Endothelial cell of umbilical vein (primary cell): ENCODE data around the gene LTBP1. TPM values are rescaled to one million over a fixed set of nuclear protein-coding genes. Genes with fewer than 3 reads are reported as not detected.

Source experiments
- BruUV-seq: library from RNA; stranded (reverse); fragments of 400-500 nt; replicated peaks from 2 replicates; lab custom pipeline; 2021; lab: Mats Ljungman, UMichigan
- CTCF ChIA-PET: fragments of 300-600, 350-600 bp; sonication (Branson Sonifier 250); formaldehyde crosslinking; loops from one replicate; lab custom pipeline; 2021; ENCODE audit warnings: antibody characterized with exemption, inconsistent platforms; lab: Charles Lee
- POLR2A ChIA-PET: fragments of 300-600, 350-600 bp; sonication (Branson Sonifier 250); formaldehyde crosslinking; loops from one replicate; lab custom pipeline; 2021; ENCODE audit warnings: antibody characterized with exemption, inconsistent platforms; lab: Charles Lee
- DNase-seq: peaks from one replicate; pipeline ENCODE4 v3.0.0-alpha.2; 2011; ENCODE audit warnings: low read depth, low spot score
- FAIRE-seq: peaks from 2 replicates; lab custom pipeline; 2011; peaks lifted over from hg19 to GRCh38; lab: Jason Lieb, UNC
- H2AFZ ChIP-seq: 2 replicates; pipeline ENCODE4 v1.6.0; 2012; ENCODE audit warnings: low read depth, low read length, control low read depth, inconsistent platforms
- H3K27ac ChIP-seq: 2 replicates; pipeline ENCODE4 v1.5.1; 2011; ENCODE audit warnings: low read depth, mild to moderate bottlenecking, control low read depth, low read length, moderate library complexity; ENCODE audit not compliant: insufficient read depth
- H3K27me3 ChIP-seq, 2 experiments: 2 replicates each; pipeline versions ENCODE4 v1.6.0 to v1.6.1; 2011; ENCODE audit warnings: low read length in 2 of 2, mixed read lengths in 1 of 2; ENCODE audit not compliant: control insufficient read depth in 2 of 2, insufficient read depth in 2 of 2
- H3K36me3 ChIP-seq, 2 experiments: 2 replicates in 1 of 2; 3 replicates in 1 of 2; pipeline ENCODE4 v1.5.1; 2011; ENCODE audit warnings: low read length in 2 of 2, mild to moderate bottlenecking in 1 of 2, moderate library complexity in 1 of 2; ENCODE audit not compliant: control insufficient read depth in 2 of 2, insufficient read depth in 2 of 2; ENCODE audit errors: extremely low read depth in 1 of 2
- H3K4me1 ChIP-seq: 3 replicates; pipeline ENCODE4 v1.5.1; 2011; ENCODE audit warnings: mild to moderate bottlenecking, low read length; ENCODE audit not compliant: control insufficient read depth, insufficient read depth; ENCODE audit errors: extremely low read depth
- H3K4me2 ChIP-seq: 2 replicates; pipeline ENCODE4 v1.6.1; 2011; ENCODE audit warnings: low read length, control low read depth, mixed read lengths; ENCODE audit not compliant: insufficient read depth
- H3K4me3 ChIP-seq, 3 experiments: fragments of 200-600 bp in 1 of 3; sonication (generic), shearing (Covaris generic) in 1 of 3; replicated peaks in 1 of 3; 2 replicates each; pipeline ENCODE4 v1.5.1; 2011 to 2016; ENCODE audit warnings: control low read depth in 3 of 3, low read length in 3 of 3, mild to moderate bottlenecking in 2 of 3, inconsistent platforms in 1 of 3, low read depth in 1 of 3, moderate library complexity in 1 of 3; ENCODE audit not compliant: insufficient read depth in 1 of 3
- H3K79me2 ChIP-seq: 2 replicates; pipeline ENCODE4 v1.6.0; 2012; ENCODE audit warnings: low read length, inconsistent platforms; ENCODE audit not compliant: control insufficient read depth, insufficient read depth
- H3K9ac ChIP-seq: replicated peaks from 2 replicates; pipeline ENCODE3; 2011; ENCODE audit warnings: low read length, control low read depth; ENCODE audit not compliant: insufficient read depth; ENCODE audit errors: extremely low read depth
- H3K9me1 ChIP-seq: replicated peaks from 3 replicates; pipeline ENCODE4 v1.6.0; 2011; ENCODE audit warnings: mild to moderate bottlenecking, low read length; ENCODE audit not compliant: control insufficient read depth, insufficient read depth; ENCODE audit errors: extremely low read depth
- H3K9me3 ChIP-seq: replicated peaks from 2 replicates; pipeline ENCODE4 v1.5.1; 2012; ENCODE audit warnings: low read length, inconsistent platforms; ENCODE audit not compliant: control insufficient read depth, insufficient read depth
- H4K20me1 ChIP-seq: replicated peaks from 2 replicates; pipeline ENCODE3; 2011; ENCODE audit warnings: mild to moderate bottlenecking, low read length; ENCODE audit not compliant: control insufficient read depth, insufficient read depth; ENCODE audit errors: extremely low read depth
- CTCF ChIP-seq, 2 donors: IDR thresholded peaks; 1 replicate in 1 of 2; 2 replicates in 1 of 2; pipeline ENCODE4 v1.5.1; 2011; ENCODE audit warnings: low read length in 2 of 2, mild to moderate bottlenecking in 2 of 2, moderate library complexity in 2 of 2, control low read depth in 1 of 2, inconsistent platforms in 1 of 2, low read depth in 1 of 2; ENCODE audit not compliant: insufficient read depth in 1 of 2; ENCODE audit errors: extremely low read depth in 1 of 2
- EZH2 ChIP-seq: IDR thresholded peaks from 2 replicates; pipeline ENCODE4 v1.6.1; 2012; ENCODE audit warnings: borderline replicate concordance, low read depth, mild to moderate bottlenecking, moderate library complexity, low read length, inconsistent platforms; ENCODE audit not compliant: severe bottlenecking
- FOS ChIP-seq: IDR thresholded peaks from 2 replicates; pipeline ENCODE4 v1.6.1; 2011; ENCODE audit warnings: mild to moderate bottlenecking, low read length, moderate library complexity, borderline replicate concordance; ENCODE audit not compliant: insufficient read depth
- GATA2 ChIP-seq: IDR thresholded peaks from 2 replicates; pipeline ENCODE4 v1.7.0; 2011; ENCODE audit warnings: low read depth, mild to moderate bottlenecking, moderate library complexity, mixed read lengths, low read length; ENCODE audit not compliant: insufficient read length, insufficient read depth
- JUN ChIP-seq: IDR thresholded peaks from 2 replicates; pipeline ENCODE4 v1.6.1; 2011; ENCODE audit warnings: borderline replicate concordance, low read depth; ENCODE audit not compliant: insufficient read length, insufficient read depth
- MAX ChIP-seq: IDR thresholded peaks from 2 replicates; pipeline ENCODE4 v1.6.1; 2011; ENCODE audit not compliant: insufficient read depth, insufficient read length
- MYC ChIP-seq: IDR thresholded peaks from one replicate; pipeline ENCODE4 v1.6.1; 2011; ENCODE audit warnings: mild to moderate bottlenecking, low read depth, low read length
- POLR2A ChIP-seq: IDR thresholded peaks from 2 replicates; pipeline ENCODE4 v1.6.1; 2012; ENCODE audit warnings: low read depth, mild to moderate bottlenecking, control low read depth, low read length
- POLR2AphosphoS5 ChIP-seq: IDR thresholded peaks from 2 replicates; pipeline ENCODE4 v1.6.1; 2012; ENCODE audit warnings: low read depth, mild to moderate bottlenecking, control low read depth, low read length, moderate library complexity; ENCODE audit not compliant: insufficient read depth
- dilution Hi-C: fragments of 300-500 bp; cut with MboI; formaldehyde crosslinking; loops from one replicate; pipeline ENCODE4 v1.15.0; 2019; ENCODE audit warnings: low sequenced_read_pairs; ENCODE audit not compliant: extremely low pct_ligation_motif_present
- intact Hi-C: fragments of 100-400 bp; cut with micrococcal nuclease; formaldehyde crosslinking; loops from one replicate; pipeline ENCODE4 v1.10.0; 2022
- polyA plus RNA-seq, 4 experiments: library from polyadenylated mRNA; depleted of rRNA in 3 of 4; stranded (reverse) in 3 of 4; unstranded in 1 of 4; fragments of >200 nt; gene quantifications; 2 replicates each; pipeline versions ENCODE4 v1.2.1 to v1.2.3, GENCODE V29; 2011 to 2012; ENCODE audit warnings: missing spikeins in 1 of 4
- total RNA-seq: library from RNA; stranded (reverse); gene quantifications from 2 replicates; pipeline ENCODE4 v1.2.3, GENCODE V29; 2021

LTBP1 gene
- total and polyA plus RNA-seq, 2 donors (not counting 3 experiments of a cell fraction or from before 2014, with no cell fraction given): 57.4 to 68.2 TPM

GRCh38 chr2:33142810-33143209 lies 196.1 kb downstream of the LTBP1 start:
- intact Hi-C loops: no loop called here
- CTCF ChIA-PET: interaction anchor here (1.5 kb wide), 1 partner anchor 299 kb away, joined by 4 read pairs; no protein-coding TSS in a partner anchor
- Histone ChIP-seq H2AFZ (no peak overlapping the region), H3K9me1 (no peaks in the 10 kb centered on the region), H3K4me3 (no peak overlapping the region), H3K36me3 (no peaks in the 10 kb centered on the region), H3K27ac (no peak overlapping the region), H3K27me3 (no peaks in the 10 kb centered on the region), H4K20me1 (no peaks in the 10 kb centered on the region), H3K9me3 (no peaks in the 10 kb centered on the region), H3K9ac (no peak overlapping the region), H3K79me2 (no peaks in the 10 kb centered on the region), H3K4me1 (no peaks in the 10 kb centered on the region), H3K4me2 (no peak overlapping the region)
- POLR2A ChIA-PET: no interaction called here
- TF ChIP-seq CTCF (IDR thresholded peaks at IDR 0.05; ENCODE audit: extremely low read depth in 1 of 2, insufficient read depth in 1 of 2, low read depth in 1 of 2, low read length in 2 of 2) (no peak), POLR2A (no peak), GATA2 (no peak), POLR2AphosphoS5 (no peak), MAX (no peak), EZH2 (no peak), JUN (no peak), MYC (no peak), FOS (no peak)
- no TSS peak for BruUV-seq
- DNase-seq (no peak), FAIRE-seq (no peak)
- dilution Hi-C loops: no loop called here
